HCT116 (cell line): ENCODE measurements around the gene S100A2. TPM values are rescaled to one million over a fixed set of nuclear protein-coding genes. Genes with fewer than 3 reads are reported as not detected.
A peak's percentile ranks its signal among the peaks of the same experiment; 100 is the strongest.

Source experiments
- ATAC-seq: fragments of 200-7000 bp; cut with Tn5 transposase; 2 replicates; pipeline ENCODE4 v1.9.1; 2020; ENCODE audit warnings: mild to moderate bottlenecking, moderate library complexity
- BruUV-seq: library from RNA; stranded (reverse); fragments of 400-500 nt; replicated peaks from 2 replicates; lab custom pipeline; 2021; lab: Mats Ljungman, UMichigan
- CTCF ChIA-PET: fragments of 300-600 bp; sonication (Branson Sonifier 250); formaldehyde crosslinking; loops from one replicate; lab custom pipeline; 2021; ENCODE audit warnings: antibody characterized with exemption; lab: Charles Lee
- POLR2A ChIA-PET: fragments of 300-600, 350-600 bp; sonication (Branson Sonifier 250); formaldehyde crosslinking; loops from one replicate; lab custom pipeline; 2021; ENCODE audit warnings: antibody characterized with exemption; lab: Charles Lee
- RAD21 ChIA-PET, 2 experiments: fragments of 300-600 bp; sonication (Branson Sonifier 250); formaldehyde crosslinking; loops; one replicate each; lab custom pipeline; 2023; ENCODE audit warnings: low total read pairs in 2 of 2; ENCODE audit not compliant: uncharacterized antibody in 2 of 2, unreplicated experiment in 2 of 2, low non-redundant PET in 1 of 2; lab: Charles Lee
- DNase-seq: peaks from one replicate; pipeline ENCODE4 v3.0.0-alpha.2; 2010; ENCODE audit warnings: low read depth, low spot score
- H2AFZ ChIP-seq: fragments of 200-600 bp; shearing (Covaris generic), sonication (generic); 2 replicates; pipeline ENCODE4 v1.6.1; 2017; ENCODE audit warnings: low read depth, mixed run types, mixed read lengths, antibody characterized with exemption, low read length; ENCODE audit not compliant: poor library complexity, severe bottlenecking
- H3K27ac ChIP-seq: 2 replicates; pipeline ENCODE4 v1.5.1; 2012; ENCODE audit warnings: low read depth, low read length
- H3K27me3 ChIP-seq: fragments of 200-600 bp; sonication (generic); 2 replicates; pipeline ENCODE4 v1.6.1; 2016; ENCODE audit warnings: mixed run types, low read length, mixed read lengths; ENCODE audit not compliant: insufficient read depth
- H3K36me3 ChIP-seq, 2 experiments: fragments of 200-500 bp in 1 of 2; fragments of 200-600 bp in 1 of 2; sonication (Bioruptor generic) in 1 of 2; sonication (generic) in 1 of 2; 2 replicates each; pipeline versions ENCODE4 v1.5.1 to v1.6.1; 2014 to 2016; ENCODE audit warnings: low read length in 2 of 2, inconsistent platforms in 1 of 2, mixed read lengths in 1 of 2, mixed run types in 1 of 2; ENCODE audit not compliant: insufficient read depth in 2 of 2, control insufficient read depth in 1 of 2
- H3K4me1 ChIP-seq, 2 experiments: fragments of 200-600 bp in 1 of 2; sonication (generic) in 1 of 2; 2 replicates each; pipeline versions ENCODE4 v1.5.1 to v1.6.1; 2012 to 2017; ENCODE audit warnings: low read length in 2 of 2, inconsistent platforms in 1 of 2, mild to moderate bottlenecking in 1 of 2, mixed read lengths in 1 of 2, mixed run types in 1 of 2, moderate library complexity in 1 of 2; ENCODE audit not compliant: insufficient read depth in 2 of 2, control insufficient read depth in 1 of 2
- H3K4me2 ChIP-seq: fragments of 200-600 bp; sonication (generic); 2 replicates; pipeline ENCODE4 v1.6.1; 2017; ENCODE audit warnings: mixed run types, low read length, mixed read lengths
- H3K4me3 ChIP-seq, 2 experiments: fragments of 200-600 bp in 1 of 2; sonication (generic) in 1 of 2; replicated peaks in 1 of 2; 2 replicates each; pipeline ENCODE4 v1.5.1; 2011 to 2016; ENCODE audit warnings: low read length in 2 of 2, control low read depth in 1 of 2, low read depth in 1 of 2, mild to moderate bottlenecking in 1 of 2, mixed read lengths in 1 of 2, mixed run types in 1 of 2
- H3K79me2 ChIP-seq: fragments of 200-600 bp; sonication (generic); 2 replicates; pipeline ENCODE4 v1.6.1; 2017; ENCODE audit warnings: mild to moderate bottlenecking, mixed run types, low read length, moderate library complexity, mixed read lengths; ENCODE audit not compliant: insufficient read depth
- H3K9ac ChIP-seq: fragments of 200-600 bp; sonication (generic); 2 replicates; pipeline ENCODE4 v1.6.1; 2016; ENCODE audit warnings: low read length, mixed read lengths
- H3K9me2 ChIP-seq: fragments of 200-600 bp; sonication (generic), shearing (Covaris generic); 2 replicates; pipeline ENCODE4 v1.6.1; 2017; ENCODE audit warnings: mixed run types, mild to moderate bottlenecking, moderate library complexity; ENCODE audit not compliant: insufficient read depth
- H3K9me3 ChIP-seq, 2 experiments: fragments of 200-500 bp in 1 of 2; fragments of 200-600 bp in 1 of 2; sonication (Bioruptor generic) in 1 of 2; sonication (generic) in 1 of 2; 2 replicates each; pipeline ENCODE4 v1.6.1; 2014 to 2017; ENCODE audit warnings: low read length in 2 of 2, mixed read lengths in 2 of 2, inconsistent platforms in 1 of 2, low read depth in 1 of 2, mild to moderate bottlenecking in 1 of 2, mixed run types in 1 of 2, moderate library complexity in 1 of 2; ENCODE audit not compliant: control insufficient read depth in 1 of 2, insufficient read depth in 1 of 2
- H4K20me1 ChIP-seq: fragments of 200-600 bp; sonication (generic), shearing (Covaris generic); 2 replicates; pipeline ENCODE4 v1.6.1; 2017; ENCODE audit warnings: mixed run types, mild to moderate bottlenecking, moderate library complexity; ENCODE audit not compliant: insufficient read depth
- ATF3 ChIP-seq: IDR thresholded peaks from 2 replicates; pipeline ENCODE4 v1.6.1; 2012
- ELF1 ChIP-seq: IDR thresholded peaks from 2 replicates; pipeline ENCODE4 v1.6.1; 2012; ENCODE audit warnings: low read depth, borderline replicate concordance
- EZH2phosphoT487 ChIP-seq: fragments of 200-600 bp; IDR thresholded peaks from 2 replicates; pipeline ENCODE4 v1.6.1; 2018; ENCODE audit warnings: antibody characterized with exemption, borderline replicate concordance
- FOSL1 ChIP-seq: IDR thresholded peaks from 2 replicates; pipeline ENCODE4 v1.6.1; 2012; ENCODE audit warnings: low read depth
- POLR2A ChIP-seq: IDR thresholded peaks from 2 replicates; pipeline ENCODE4 v1.7.0; 2011; ENCODE audit warnings: borderline replicate concordance; ENCODE audit not compliant: insufficient read depth, insufficient read length; ENCODE audit errors: extremely low read depth
- POLR2AphosphoS5 ChIP-seq: IDR thresholded peaks from 2 replicates; pipeline ENCODE4 v1.6.1; 2011; ENCODE audit warnings: mild to moderate bottlenecking, low read depth, low read length, moderate library complexity
- RAD21 ChIP-seq: IDR thresholded peaks from 2 replicates; pipeline ENCODE4 v1.6.1; 2012; ENCODE audit warnings: low read depth, mild to moderate bottlenecking
- REST ChIP-seq: IDR thresholded peaks from 2 replicates; pipeline ENCODE4 v1.6.1; 2012; ENCODE audit warnings: low read depth
- TCF7L2 ChIP-seq: IDR thresholded peaks from 2 replicates; pipeline ENCODE4 v1.7.0; 2011; ENCODE audit warnings: borderline replicate concordance, inconsistent platforms; ENCODE audit not compliant: insufficient read depth, insufficient read length; ENCODE audit errors: extremely low read depth
- YY1 ChIP-seq: IDR thresholded peaks from 2 replicates; pipeline ENCODE4 v1.6.1; 2011; ENCODE audit warnings: low read length, low read depth, moderate library complexity, mild to moderate bottlenecking; ENCODE audit not compliant: insufficient replicate concordance; ENCODE audit errors: extremely low read depth
- ZFX ChIP-seq: fragments of 450-650 bp; IDR thresholded peaks from 2 replicates; pipeline ENCODE4 v1.6.1; 2017
- ZNF274 ChIP-seq: fragments of 200-500 bp; sonication (Bioruptor generic); IDR thresholded peaks from 2 replicates; pipeline ENCODE4 v1.6.1; 2014; ENCODE audit warnings: mild to moderate bottlenecking, low read depth, low read length, inconsistent platforms
- intact Hi-C: fragments of 100-400 bp; cut with micrococcal nuclease; formaldehyde crosslinking; loops from 2 replicates; pipeline ENCODE4 v1.10.0; 2022
- total RNA-seq: library from RNA; stranded (reverse); gene quantifications from one replicate; pipeline ENCODE4 v1.2.1, GENCODE V29; 2021; ENCODE audit not compliant: unreplicated experiment

Gene S100A2
- total RNA-seq, 1 experiment from 2014 or later = 24.8 TPM

GRCh38 chr1:153549741-153550397 is 15.8 kb downstream of the S100A2 start:
- Histone ChIP-seq H3K9me2 (no peaks in the 10 kb centered on the region), H4K20me1 (no peaks in the 10 kb centered on the region), H3K27ac (peak overlapping the region; percentile 97), H3K4me1 (peaks cover 68 to 95% of the 10 kb centered on the region in 2 experiments), H3K36me3 (no peaks in the 10 kb centered on the region), H3K9me3 (no peaks in the 10 kb centered on the region), H3K27me3 (no peaks in the 10 kb centered on the region), H3K4me3 (peak overlapping the region in 1 of 2 experiments; percentile 3; a peak in 1 of 4 replicates)
- intact Hi-C loops = loop anchor here (1.0 kb wide), 1 partner anchor 16 kb away; no protein-coding TSS in a partner anchor
- CTCF ChIA-PET = no interaction called here
- POLR2A ChIA-PET = interaction anchor here (1.1 to 8.1 kb wide), 2 partner anchors 14 to 16 kb away, joined by 3 to 78 read pairs; partner anchors contain the start of gene S100A6
- no peak for DNase-seq
- no peak for ATAC-seq
- RAD21 ChIA-PET = no interaction called here
- TF ChIP-seq ELF1 = no peak
- no peak for TF ChIP-seq ZNF274
- TF ChIP-seq YY1 = no peak
- TF ChIP-seq, all 23 proteins: peak for 0
- Histone ChIP-seq H3K4me2 (peak overlapping the region; percentile 77), H3K9ac (peak overlapping the region; percentile 81), H3K79me2 (peaks cover 7% of the 10 kb centered on the region; the same call in 1 of the 2 replicates), H2AFZ (no peak overlapping the region)
- no TSS peak for BruUV-seq

- Histone ChIP-seq H4K20me1 (no peaks in the 10 kb centered on the region), H3K4me1 (peaks cover 74 to 95% of the 10 kb centered on the region in 2 experiments), H2AFZ (no peak within 1 kb of the TSS), H3K36me3 (no peaks in the 10 kb centered on the region), H3K4me2 (peak within 1 kb of the TSS; percentile 77), H3K27me3 (no peaks in the 10 kb centered on the region), H3K79me2 (peaks cover 14% of the 10 kb centered on the region; the same call in 1 of the 2 replicates), H3K9me2 (no peaks in the 10 kb centered on the region), H3K27ac (peak within 1 kb of the TSS; percentile 97), H3K9ac (peak within 1 kb of the TSS; percentile 81), H3K4me3 (peak within 1 kb of the TSS in 1 of 2 experiments; percentile 3; a peak in 1 of 4 replicates), H3K9me3 (no peaks in the 10 kb centered on the region)
- ChIA-PET CTCF (no interaction called here), RAD21 (no interaction called here), POLR2A (interaction anchor here (1.1 to 8.1 kb wide), 3 partner anchors 14 to 17 kb away, joined by 3 to 78 read pairs (median 33); partner anchors contain the start of genes S100A2 and S100A6)
- ATAC-seq (peak; percentile 56), DNase-seq (no peak)
- intact Hi-C loops = loop anchor here (1.0 kb wide), 1 partner anchor 17 kb away; no protein-coding TSS in a partner anchor
- no TSS peak for BruUV-seq
- TF ChIP-seq ZFX (peak; percentile 20; the same call in 1 of the 2 replicates), POLR2AphosphoS5 (peak; percentile 60), EZH2phosphoT487 (no peak), TCF7L2 (peak; percentile 25), POLR2A (no peak), YY1 (no peak), ELF1 (no peak), RAD21 (no peak), ATF3 (no peak), FOSL1 (no peak), REST (no peak), ZNF274 (no peak)
Measured at GRCh38 chr1:153548722-153549688, 16.6 kb downstream of the S100A2 start, which contains the start of gene S100A3. S100A3 (minus strand) TSS chr1:153549258; CDS start chr1:153548485, 773 bp downstream.
